Left ventricle myocardium inferior (tissue), 1 donor: ENCODE results near the gene ABCB7. TPM values are rescaled to one million over a fixed set of nuclear protein-coding genes. Genes with fewer than 3 reads are reported as not detected.

Source experiments
- DNase-seq: peaks from one replicate; pipeline ENCODE4 v3.0.0-alpha.2; 2020
- H3K27ac ChIP-seq: fragments of 200-600 bp; replicated peaks from 2 replicates; pipeline ENCODE4 v1.8.0; 2021
- H3K27me3 ChIP-seq: fragments of 200-600 bp; 2 replicates; pipeline ENCODE4 v1.8.0; 2021; ENCODE audit warnings: low read depth
- H3K36me3 ChIP-seq: fragments of 200-600 bp; 2 replicates; pipeline ENCODE4 v1.8.0; 2021
- H3K4me1 ChIP-seq: fragments of 200-600 bp; 2 replicates; pipeline ENCODE4 v1.8.0; 2021
- H3K4me3 ChIP-seq: fragments of 200-600 bp; 2 replicates; pipeline ENCODE4 v1.8.0; 2021; ENCODE audit warnings: mild to moderate bottlenecking, moderate library complexity
- H3K9me3 ChIP-seq: fragments of 200-600 bp; replicated peaks from 2 replicates; pipeline ENCODE4 v1.8.0; 2021
- CTCF ChIP-seq: fragments of 200-600 bp; IDR thresholded peaks from 2 replicates; pipeline ENCODE4 v1.8.0; 2021; ENCODE audit warnings: antibody characterized with exemption, mild to moderate bottlenecking, borderline replicate concordance
- intact Hi-C: fragments of 100-400 bp; cut with micrococcal nuclease; formaldehyde crosslinking; loops from one replicate; pipeline ENCODE4 v1.11.0; 2022
- total RNA-seq: library from RNA; stranded (reverse); fragmentation: NEBNext Ultra II Directional; extraction: Animal tissue kit (Norgen Biotek cat#: 25700); gene quantifications from one replicate; pipeline ENCODE4 v1.2.1, GENCODE V29; 2021
- donor health status: DM: no; HTN: yes; CAD: no; lungs with severe emphysema.

The ABCB7 gene
- total RNA-seq, 1 donor from 2014 or later: 37.2 TPM

GRCh38 chrX:75156531-75156945, 455 bp upstream of the ABCB7 start:
- no peak for TF ChIP-seq CTCF
- Histone ChIP-seq H3K27me3 (no peaks in the 10 kb centered on the region), H3K36me3 (no peaks in the 10 kb centered on the region), H3K4me1 (peaks cover 23% of the 10 kb centered on the region), H3K9me3 (no peaks in the 10 kb centered on the region), H3K4me3 (peak overlapping the region; percentile 77), H3K27ac (peak overlapping the region; percentile 87)
- no peak for DNase-seq
- intact Hi-C loops: no loop called here

- H3K4me3 ChIP-seq: peak overlapping the region; percentile 77
- H3K27me3 ChIP-seq: no peaks in the 10 kb centered on the region
- intact Hi-C loops: no loop called here
- peak overlapping the region; percentile 87 for H3K27ac ChIP-seq
- no peak for TF ChIP-seq CTCF
- H3K9me3 ChIP-seq: no peaks in the 10 kb centered on the region
- DNase-seq: no peak
- peaks cover 32% of the 10 kb centered on the region for H3K4me1 ChIP-seq
- no peaks in the 10 kb centered on the region for H3K36me3 ChIP-seq
Observed at GRCh38 chrX:75155447-75155826, 646 bp downstream of the ABCB7 start.

GRCh38 chrX:75154871-75155270, 1.2 kb downstream of the ABCB7 start:
- Histone ChIP-seq H3K27ac (no peak overlapping the region), H3K4me1 (peaks cover 33% of the 10 kb centered on the region), H3K9me3 (no peaks in the 10 kb centered on the region), H3K27me3 (no peaks in the 10 kb centered on the region), H3K4me3 (peak overlapping the region; percentile 77), H3K36me3 (no peaks in the 10 kb centered on the region)
- TF ChIP-seq CTCF: no peak
- intact Hi-C loops: no loop called here
- no peak for DNase-seq

- DNase-seq: no peak
- Histone ChIP-seq H3K4me3 (no peak overlapping the region), H3K27ac (peak overlapping the region; percentile 23), H3K4me1 (peaks cover 39% of the 10 kb centered on the region), H3K9me3 (no peaks in the 10 kb centered on the region), H3K36me3 (peaks cover 3% of the 10 kb centered on the region), H3K27me3 (no peaks in the 10 kb centered on the region)
- intact Hi-C loops: no loop called here
- no peak for TF ChIP-seq CTCF
Observed at GRCh38 chrX:75151827-75152592, 4.1 kb downstream of the ABCB7 start.

- no peak for DNase-seq
- no peak overlapping the region for H3K4me3 ChIP-seq
- no peak for TF ChIP-seq CTCF
- intact Hi-C loops: no loop called here
- peaks cover 3% of the 10 kb centered on the region for H3K36me3 ChIP-seq
- no peaks in the 10 kb centered on the region for H3K27me3 ChIP-seq
- H3K4me1 ChIP-seq: peaks cover 36% of the 10 kb centered on the region
- no peak overlapping the region for H3K27ac ChIP-seq
- peaks cover 3% of the 10 kb centered on the region for H3K9me3 ChIP-seq
Observed at GRCh38 chrX:75149654-75150053, 6.4 kb downstream of the ABCB7 start.
